Breast epithelium (tissue), 4 donors: ENCODE results near the gene SLC4A8. TPM values are rescaled to one million over a fixed set of nuclear protein-coding genes. Genes with fewer than 3 reads are reported as not detected.

Source experiments
- DNase-seq, 2 donors: peaks; one replicate each; pipeline ENCODE4 v3.0.0-alpha.2; 2019; ENCODE audit warnings: low spot score in 2 of 2
- H3K27ac ChIP-seq, 2 donors: fragments of 200-600 bp; sonication (generic) in 1 of 2; one replicate each; pipeline ENCODE4 v1.5.1; 2016 to 2019; ENCODE audit warnings: mild to moderate bottlenecking in 1 of 2
- H3K27me3 ChIP-seq, 2 donors: fragments of 200-600 bp; sonication (generic) in 1 of 2; one replicate each; pipeline versions ENCODE4 v1.5.1 to v1.6.0; 2017 to 2019; ENCODE audit warnings: control low read depth in 1 of 2, mild to moderate bottlenecking in 1 of 2
- H3K36me3 ChIP-seq: fragments of 200-600 bp; one replicate; pipeline ENCODE4 v1.5.1; 2019
- H3K4me1 ChIP-seq, 2 donors: fragments of 200-600 bp; sonication (generic); one replicate each; pipeline ENCODE4 v1.5.1; 2016 to 2019; ENCODE audit warnings: control low read depth in 1 of 2
- H3K4me3 ChIP-seq, 3 donors: fragments of 200-600 bp; sonication (generic); 1 replicate in 2 of 3; 2 replicates in 1 of 3; pipeline ENCODE4 v1.5.1; 2016 to 2019; ENCODE audit warnings: mild to moderate bottlenecking in 3 of 3, moderate library complexity in 2 of 3
- H3K9me3 ChIP-seq, 2 donors: fragments of 200-600 bp; sonication (generic) in 1 of 2; one replicate each; pipeline ENCODE4 v1.5.1; 2016 to 2019; ENCODE audit warnings: control low read depth in 1 of 2
- CTCF ChIP-seq, 3 donors: fragments of 450-650 bp; IDR thresholded peaks; one replicate each; pipeline ENCODE4 v1.5.1; 2016 to 2017; ENCODE audit warnings: antibody characterized with exemption in 3 of 3, mild to moderate bottlenecking in 3 of 3, moderate library complexity in 3 of 3
- POLR2A ChIP-seq: fragments of 450-650 bp; IDR thresholded peaks from one replicate; pipeline ENCODE4 v1.6.1; 2016; ENCODE audit warnings: antibody characterized with exemption, mild to moderate bottlenecking, moderate library complexity
- POLR2AphosphoS5 ChIP-seq, 3 donors: sonication (generic); formaldehyde crosslinking; IDR thresholded peaks; one replicate each; pipeline ENCODE4 v1.6.1; 2017; ENCODE audit warnings: antibody characterized with exemption in 3 of 3
- intact Hi-C: fragments of 100-400 bp; cut with DNase I; formaldehyde crosslinking; loops from one replicate; pipeline ENCODE4 v1.15.1; 2023; ENCODE audit warnings: low total_unique reads
- total RNA-seq, 3 donors: library from RNA; depleted of rRNA; stranded (reverse); fragments of >200 nt; gene quantifications; one replicate each; pipeline ENCODE4 v1.1.0, GENCODE V29; 2016

SLC4A8 gene
- total RNA-seq, 3 donors from 2014 or later, result 0.64 to 8.3 (median 6.2) TPM

DNA sequence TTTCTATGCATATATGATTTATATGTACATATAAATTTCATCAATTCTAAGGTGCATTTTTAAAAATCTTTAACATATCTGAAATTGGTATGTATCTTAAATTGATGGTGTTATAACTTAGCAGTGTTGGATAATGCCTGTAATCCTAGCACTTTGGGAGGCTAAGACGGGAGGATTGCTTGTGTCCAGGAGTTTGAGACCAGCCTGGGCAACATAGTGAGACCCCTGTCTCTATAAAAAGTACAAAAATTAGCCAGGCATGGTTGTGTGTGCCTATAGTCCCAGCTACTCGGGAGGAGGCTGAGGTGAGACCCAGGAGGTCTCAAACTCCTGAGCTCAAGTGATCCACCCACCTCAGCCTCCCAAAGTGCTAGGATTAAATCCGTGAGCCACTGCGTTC, 27.0 kb upstream of the SLC4A8 start:
- intact Hi-C loops, result no loop called here
- H3K36me3 ChIP-seq, result no peaks in the 10 kb centered on the region
- no peak for DNase-seq
- no peak overlapping the region for H3K27ac ChIP-seq
- no peak overlapping the region for H3K4me3 ChIP-seq
- no peaks in the 10 kb centered on the region for H3K4me1 ChIP-seq
- no peaks in the 10 kb centered on the region for H3K9me3 ChIP-seq
- TF ChIP-seq CTCF (IDR thresholded peaks at IDR 0.05) (no peak), POLR2A (no peak), POLR2AphosphoS5 (IDR thresholded peaks at IDR 0.05) (no peak)
- H3K27me3 ChIP-seq, result no peaks in the 10 kb centered on the region

GRCh38 chr12:51399891-51400290, 24.7 kb upstream of the SLC4A8 start:
- Histone ChIP-seq H3K9me3 (no peaks in the 10 kb centered on the region), H3K4me3 (no peak overlapping the region), H3K4me1 (no peaks in the 10 kb centered on the region), H3K27ac (no peak overlapping the region), H3K36me3 (no peaks in the 10 kb centered on the region), H3K27me3 (no peaks in the 10 kb centered on the region)
- TF ChIP-seq POLR2AphosphoS5 (IDR thresholded peaks at IDR 0.05) (no peak), CTCF (IDR thresholded peaks at IDR 0.05) (no peak), POLR2A (no peak)
- intact Hi-C loops, result no loop called here
- DNase-seq, result no peak

- Histone ChIP-seq H3K4me3 (no peak overlapping the region), H3K36me3 (no peaks in the 10 kb centered on the region), H3K9me3 (no peaks in the 10 kb centered on the region), H3K4me1 (no peaks in the 10 kb centered on the region), H3K27me3 (no peaks in the 10 kb centered on the region), H3K27ac (no peak overlapping the region)
- DNase-seq, result no peak
- TF ChIP-seq CTCF (IDR thresholded peaks at IDR 0.05) (no peak), POLR2AphosphoS5 (IDR thresholded peaks at IDR 0.05) (no peak)
- intact Hi-C loops, result no loop called here
Observed at GRCh38 chr12:51401020-51401419, 23.6 kb upstream of the SLC4A8 start.

DNA sequence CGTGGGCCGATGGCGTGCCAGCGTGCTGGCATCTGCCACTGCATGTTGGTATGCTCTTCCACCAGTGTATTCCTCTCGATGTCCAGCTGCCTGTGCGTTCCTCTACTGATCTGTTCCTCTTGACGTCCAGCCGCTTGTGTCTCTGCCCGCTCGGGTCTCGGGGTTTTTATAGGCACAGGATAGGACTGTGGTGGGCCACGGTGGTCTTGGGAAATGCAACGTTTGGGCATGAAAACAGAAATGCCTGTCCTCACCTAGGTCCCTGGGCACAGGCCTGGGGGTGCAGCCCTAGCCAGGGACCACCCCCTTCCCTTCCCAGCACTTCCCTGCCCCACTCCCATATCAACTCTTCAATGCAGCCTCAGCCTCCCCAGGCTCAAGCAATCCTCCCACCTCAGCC, 23.1 kb upstream of the SLC4A8 start:
- TF ChIP-seq CTCF (IDR thresholded peaks at IDR 0.05) (no peak), POLR2AphosphoS5 (IDR thresholded peaks at IDR 0.05) (no peak), POLR2A (no peak)
- DNase-seq, result no peak
- Histone ChIP-seq H3K27ac (no peak overlapping the region), H3K36me3 (no peaks in the 10 kb centered on the region), H3K27me3 (no peaks in the 10 kb centered on the region), H3K4me1 (no peaks in the 10 kb centered on the region), H3K4me3 (no peak overlapping the region), H3K9me3 (no peaks in the 10 kb centered on the region)
- intact Hi-C loops, result no loop called here

GRCh38 chr12:51401900-51402299, 22.7 kb upstream of the SLC4A8 start:
- intact Hi-C loops, result no loop called here
- H3K4me3 ChIP-seq, result no peak overlapping the region
- H3K9me3 ChIP-seq, result no peaks in the 10 kb centered on the region
- TF ChIP-seq POLR2AphosphoS5 (IDR thresholded peaks at IDR 0.05), result no peak
- TF ChIP-seq CTCF (IDR thresholded peaks at IDR 0.05), result no peak
- no peak for TF ChIP-seq POLR2A
- DNase-seq, result no peak
- no peaks in the 10 kb centered on the region for H3K4me1 ChIP-seq
- H3K36me3 ChIP-seq, result no peaks in the 10 kb centered on the region
- H3K27ac ChIP-seq, result no peak overlapping the region
- H3K27me3 ChIP-seq, result no peaks in the 10 kb centered on the region
